ENCODE data around the gene PEX1.

Gene PEX1

GRCh38 chr7:92487804-92488203 lies 40.5 kb downstream of the PEX1 start:
- no peaks in the 10 kb centered on the region for H3K9me3 ChIP-seq (ENCODE audit: control insufficient read depth, insufficient read depth, low read depth, low read length)
- POLR2A ChIA-PET: no interaction called here
- CTCF ChIA-PET: interaction anchor here (0.6 to 0.7 kb wide), 2 partner anchors 26 to 114 kb away, joined by 3 read pairs; no protein-coding TSS in a partner anchor
- no peaks in the 10 kb centered on the region for H3K4me1 ChIP-seq (ENCODE audit: control insufficient read depth, insufficient read depth, low read length)
- no peak for TF ChIP-seq ZNF707 (tag by site-specific recombination; IDR thresholded peaks at IDR 0.05)
- TF ChIP-seq ZNF2 (tag by site-specific recombination; IDR thresholded peaks at IDR 0.05): no peak
- TF ChIP-seq ZNF747 (tag by site-specific recombination; IDR thresholded peaks at IDR 0.05): no peak
- no peak for TF ChIP-seq SCRT1 (tag by site-specific recombination; IDR thresholded peaks at IDR 0.05; ENCODE audit: borderline replicate concordance)
- TF ChIP-seq REPIN1 (tag by site-specific recombination; IDR thresholded peaks at IDR 0.05; ENCODE audit: low read depth): no peak
- no peak for TF ChIP-seq PRDM2 (tag by site-specific recombination; IDR thresholded peaks at IDR 0.05; ENCODE audit: borderline replicate concordance)
- no peak for TF ChIP-seq ZFP41 (tag by site-specific recombination; IDR thresholded peaks at IDR 0.05; ENCODE audit: borderline replicate concordance)
- no peak for TF ChIP-seq KLF1 (tag by site-specific recombination; IDR thresholded peaks at IDR 0.05)
- TF ChIP-seq ZNF138 (tag by site-specific recombination; IDR thresholded peaks at IDR 0.05; ENCODE audit: borderline replicate concordance): no peak
- H3K36me3 ChIP-seq (ENCODE audit: control insufficient read depth in 2 of 2, insufficient read depth in 1 of 2, low read length in 2 of 2): peaks cover 59 to 63% of the 10 kb centered on the region in 2 experiments
- H3K4me3 ChIP-seq (ENCODE audit: low read depth, low read length): no peak overlapping the region
- H3K27ac ChIP-seq (ENCODE audit: extremely low read depth, low read depth, low read length): no peak overlapping the region

GRCh38 chr7:92485974-92486373 lies 42.3 kb downstream of the PEX1 start:
- ChIA-PET POLR2A (no interaction called here), CTCF (no interaction called here)
- H3K9me3 ChIP-seq (ENCODE audit: control insufficient read depth, insufficient read depth, low read depth, low read length): no peaks in the 10 kb centered on the region
- H3K4me1 ChIP-seq (ENCODE audit: control insufficient read depth, insufficient read depth, low read length): no peaks in the 10 kb centered on the region
- H3K27ac ChIP-seq (ENCODE audit: extremely low read depth, low read depth, low read length): no peak overlapping the region
- H3K36me3 ChIP-seq (ENCODE audit: control insufficient read depth in 2 of 2, insufficient read depth in 1 of 2, low read length in 2 of 2): peaks cover 46 to 48% of the 10 kb centered on the region in 2 experiments
- no peak for TF ChIP-seq ZNF274 (IDR thresholded peaks at IDR 0.05; ENCODE audit: low read length)
- no peak for TF ChIP-seq ZNF274 (tag by site-specific recombination; IDR thresholded peaks at IDR 0.05; ENCODE audit: borderline replicate concordance)
- no peak for TF ChIP-seq ZNF626 (tag by site-specific recombination; IDR thresholded peaks at IDR 0.05)
- no peak for TF ChIP-seq ZNF423 (tag by site-specific recombination; IDR thresholded peaks at IDR 0.05)
- no peak for TF ChIP-seq PBX3 (CRISPR knock-in tag; IDR thresholded peaks at IDR 0.05)
- TF ChIP-seq ZBTB44 (tag by site-specific recombination; IDR thresholded peaks at IDR 0.05): no peak
- no peak for TF ChIP-seq ZNF132 (tag by site-specific recombination; IDR thresholded peaks at IDR 0.05; ENCODE audit: borderline replicate concordance)
- no peak for TF ChIP-seq ZNF324 (tag by site-specific recombination; IDR thresholded peaks at IDR 0.05)
- no peak overlapping the region for H3K4me3 ChIP-seq (ENCODE audit: low read depth, low read length)
